IMR-90 (cell line): ENCODE measurements around the gene CLEC17A. TPM values are rescaled to one million over a fixed set of nuclear protein-coding genes. Genes with fewer than 3 reads are reported as not detected.

ENCODE experiments used
- ATAC-seq: fragments of 200-7000 bp; cut with Tn5 transposase; 2 replicates; pipeline ENCODE4 v1.9.1; 2020; ENCODE audit warnings: low read depth, mild to moderate bottlenecking, moderate library complexity
- BruUV-seq: library from RNA; stranded (reverse); fragments of 400-500 nt; replicated peaks from 2 replicates; lab custom pipeline; 2021; lab: Mats Ljungman, UMichigan
- CTCF ChIA-PET: fragments of 300-600 bp; formaldehyde crosslinking; extraction: SDS; loops from one replicate; lab custom pipeline; 2021; ENCODE audit warnings: antibody characterized with exemption; lab: Yijun Ruan, JAX
- POLR2A ChIA-PET: fragments of 300-600 bp; sonication (Branson Sonifier 250); formaldehyde crosslinking; loops from one replicate; lab custom pipeline; 2022; ENCODE audit warnings: antibody characterized with exemption; ENCODE audit not compliant: unreplicated experiment; lab: Charles Lee
- DNase-seq: peaks from one replicate; pipeline ENCODE4 v3.0.0; 2013
- H2AFZ ChIP-seq: replicated peaks from 2 replicates; pipeline ENCODE3; 2013; ENCODE audit warnings: low read length, mild to moderate bottlenecking; ENCODE audit not compliant: poor library complexity
- H2AK5ac ChIP-seq: 2 replicates; pipeline ENCODE4 v1.6.1; 2013; ENCODE audit warnings: low read depth, low read length, inconsistent platforms
- H2AK9ac ChIP-seq: replicated peaks from 2 replicates; pipeline ENCODE3; 2013; ENCODE audit warnings: mild to moderate bottlenecking, low read depth, low read length, moderate library complexity; ENCODE audit not compliant: poor library complexity
- H2BK120ac ChIP-seq: 2 replicates; pipeline ENCODE4 v1.6.1; 2013; ENCODE audit warnings: low read depth, low read length, inconsistent platforms
- H2BK15ac ChIP-seq: 3 replicates; pipeline ENCODE4 v1.6.1; 2013; ENCODE audit warnings: low read depth, low read length, inconsistent platforms
- H2BK20ac ChIP-seq: 2 replicates; pipeline ENCODE4 v1.6.1; 2013; ENCODE audit warnings: low read depth, mild to moderate bottlenecking, inconsistent platforms, low read length, moderate library complexity
- H2BK5ac ChIP-seq: 2 replicates; pipeline ENCODE4 v1.6.1; 2013; ENCODE audit warnings: mild to moderate bottlenecking, low read depth, low read length, inconsistent platforms; ENCODE audit not compliant: poor library complexity, severe bottlenecking
- H3K14ac ChIP-seq: replicated peaks from 2 replicates; pipeline ENCODE4 v1.6.1; 2013; ENCODE audit warnings: low read depth, low read length, inconsistent platforms
- H3K18ac ChIP-seq: 2 replicates; pipeline ENCODE4 v1.6.1; 2013; ENCODE audit warnings: low read depth, low read length, control low read depth
- H3K23ac ChIP-seq: 2 replicates; pipeline ENCODE4 v1.6.1; 2013; ENCODE audit warnings: low read depth, low read length, inconsistent platforms
- H3K27ac ChIP-seq: 2 replicates; pipeline ENCODE4 v1.5.1; 2013; ENCODE audit warnings: mild to moderate bottlenecking, control low read depth, low read length; ENCODE audit not compliant: insufficient read depth
- H3K27me3 ChIP-seq: 2 replicates; pipeline ENCODE4 v1.6.1; 2013; ENCODE audit warnings: low read length; ENCODE audit not compliant: control insufficient read depth, insufficient read depth
- H3K36me3 ChIP-seq: 2 replicates; pipeline ENCODE4 v1.6.1; 2013; ENCODE audit warnings: low read length, mixed read lengths; ENCODE audit not compliant: control insufficient read depth, insufficient read depth
- H3K4ac ChIP-seq: 2 replicates; pipeline ENCODE4 v1.6.1; 2013; ENCODE audit warnings: low read depth, low read length, inconsistent platforms
- H3K4me1 ChIP-seq: 2 replicates; pipeline ENCODE4 v1.6.1; 2013; ENCODE audit warnings: low read length, mixed read lengths; ENCODE audit not compliant: control insufficient read depth, insufficient read depth
- H3K4me2 ChIP-seq: 2 replicates; pipeline ENCODE4 v1.6.1; 2013; ENCODE audit warnings: low read depth, mild to moderate bottlenecking, control low read depth, low read length, moderate library complexity
- H3K4me3 ChIP-seq: 2 replicates; pipeline ENCODE4 v1.5.1; 2013; ENCODE audit warnings: low read depth, mild to moderate bottlenecking, control low read depth, low read length, moderate library complexity; ENCODE audit not compliant: insufficient read depth
- H3K56ac ChIP-seq: 2 replicates; pipeline ENCODE4 v1.6.1; 2013; ENCODE audit warnings: low read length, inconsistent platforms; ENCODE audit not compliant: insufficient read depth; ENCODE audit errors: extremely low read depth
- H3K79me1 ChIP-seq, 2 experiments: 2 replicates each; pipeline ENCODE4 v1.6.1; 2013; ENCODE audit warnings: low read length in 2 of 2, inconsistent platforms in 1 of 2, low read depth in 1 of 2
- H3K9ac ChIP-seq: 2 replicates; pipeline ENCODE4 v1.6.1; 2013; ENCODE audit warnings: low read depth, low read length, control low read depth
- H3K9me1 ChIP-seq: 2 replicates; pipeline ENCODE4 v1.6.1; 2013; ENCODE audit warnings: low read length, inconsistent platforms; ENCODE audit not compliant: insufficient read depth
- H3K9me3 ChIP-seq: 2 replicates; pipeline ENCODE4 v1.6.1; 2013; ENCODE audit warnings: low read length; ENCODE audit not compliant: control insufficient read depth, insufficient read depth
- H4K20me1 ChIP-seq: 2 replicates; pipeline ENCODE4 v1.6.1; 2013; ENCODE audit warnings: low read length, inconsistent platforms; ENCODE audit not compliant: insufficient read depth
- H4K5ac ChIP-seq: 2 replicates; pipeline ENCODE4 v1.6.1; 2013; ENCODE audit warnings: mild to moderate bottlenecking, low read depth, low read length, control low read depth
- H4K8ac ChIP-seq, 2 experiments: 2 replicates each; pipeline ENCODE4 v1.6.1; 2013; ENCODE audit warnings: low read depth in 2 of 2, low read length in 2 of 2, control low read depth in 1 of 2, inconsistent platforms in 1 of 2
- H4K91ac ChIP-seq: 2 replicates; pipeline ENCODE4 v1.6.1; 2013; ENCODE audit warnings: low read depth, low read length, inconsistent platforms; ENCODE audit not compliant: insufficient read depth
- BHLHE40 ChIP-seq: fragments of 150-350 bp; IDR thresholded peaks from 2 replicates; pipeline ENCODE4 v1.6.1; 2016; ENCODE audit warnings: mild to moderate bottlenecking, low read depth, low read length
- CEBPB ChIP-seq: IDR thresholded peaks from 2 replicates; pipeline ENCODE4 v1.6.1; 2012; ENCODE audit warnings: low read depth, low read length, improper control_type of control experiment
- CHD1 ChIP-seq: IDR thresholded peaks from 2 replicates; pipeline ENCODE4 v1.6.1; 2012; ENCODE audit warnings: low read depth, low read length, improper control_type of control experiment
- CTCF ChIP-seq: conservative IDR thresholded peaks from 2 replicates; pipeline ENCODE4 v1.5.1; 2012; ENCODE audit warnings: mild to moderate bottlenecking, low read depth, low read length, improper control_type of control experiment
- FOS ChIP-seq: fragments of 150-350 bp; IDR thresholded peaks from 2 replicates; pipeline ENCODE4 v1.6.1; 2016; ENCODE audit warnings: low read depth, low read length
- MAFK ChIP-seq: IDR thresholded peaks from 2 replicates; pipeline ENCODE4 v1.6.1; 2012; ENCODE audit warnings: low read depth, low read length, improper control_type of control experiment
- NFE2L2 ChIP-seq: fragments of 150-350 bp; IDR thresholded peaks from 2 replicates; pipeline ENCODE4 v1.6.1; 2016; ENCODE audit warnings: low read depth, mild to moderate bottlenecking, low read length
- POLR2A ChIP-seq: IDR thresholded peaks from 2 replicates; pipeline ENCODE4 v1.6.1; 2012; ENCODE audit warnings: mild to moderate bottlenecking, low read depth, low read length
- RAD21 ChIP-seq: IDR thresholded peaks from 2 replicates; pipeline ENCODE4 v1.6.1; 2012; ENCODE audit warnings: low read length, improper control_type of control experiment
- RFX5 ChIP-seq: IDR thresholded peaks from 2 replicates; pipeline ENCODE4 v1.8.0; 2012; ENCODE audit warnings: low read depth, mild to moderate bottlenecking, low read length, moderate library complexity
- SMC3 ChIP-seq: fragments of 150-350 bp; IDR thresholded peaks from 2 replicates; pipeline ENCODE4 v1.6.1; 2016; ENCODE audit warnings: low read depth, mild to moderate bottlenecking, antibody characterized with exemption, low read length, moderate library complexity
- USF2 ChIP-seq: fragments of 150-350 bp; IDR thresholded peaks from 2 replicates; pipeline ENCODE4 v1.6.1; 2017; ENCODE audit warnings: mild to moderate bottlenecking, antibody characterized with exemption, low read length, low read depth
- whole genome bisulfite sequencing, 2 experiments: methylation state at CpG; one replicate each; pipeline versions ENCODE4 v1.1.5 to v1.1.7; 2013; ENCODE audit warnings: missing lambda C conversion rate in 2 of 2; ENCODE audit not compliant: insufficient read length in 1 of 2; ENCODE audit errors: extremely low coverage in 2 of 2; 5-methylcytosine and 5-hydroxymethylcytosine counted together
- dilution Hi-C: fragments of 300-500 bp; cut with HindIII; formaldehyde crosslinking; loops from one replicate; pipeline ENCODE4 v1.14.3; 2018; ENCODE audit warnings: low sequenced_read_pairs; ENCODE audit not compliant: unreplicated experiment
- in situ Hi-C: fragments of 300-500 bp; cut with MboI; formaldehyde crosslinking; loops from 3 replicates; pipeline ENCODE4 v1.14.3; 2019; ENCODE audit warnings: low sequenced_read_pairs, inconsistent platforms, mixed read lengths
- intact Hi-C: fragments of 100-400 bp; cut with micrococcal nuclease; formaldehyde crosslinking; loops from 2 replicates; pipeline ENCODE4 v1.10.0; 2022
- polyA plus RNA-seq, 3 experiments: library from polyadenylated mRNA; depleted of rRNA; stranded (reverse); fragments of >200 nt; gene quantifications; 2 replicates each; pipeline ENCODE4 v1.2.3, GENCODE V29; 2012; ENCODE audit warnings: low replicate concordance in 1 of 3
- total RNA-seq: library from RNA; depleted of rRNA; stranded (reverse); fragments of >200 nt; gene quantifications from 2 replicates; pipeline ENCODE4 v1.2.3, GENCODE V29; 2012
- TF ChIP-seq, protein P1 (sequence below): fragments of 150-350 bp; IDR thresholded peaks from 2 replicates; pipeline ENCODE4 v1.6.1; 2016; ENCODE audit warnings: low read depth, mild to moderate bottlenecking, low read length, moderate library complexity, borderline replicate concordance

The CLEC17A gene
- total and polyA plus RNA-seq, 2 of the 4 experiments (the other 2 are of a cell fraction), result 0.05 TPM; not detected in 1

- Histone ChIP-seq H4K91ac (no peak overlapping the region), H2BK5ac (no peak overlapping the region), H2AFZ (no peak overlapping the region), H3K56ac (no peak overlapping the region), H3K27me3 (no peaks in the 10 kb centered on the region), H3K14ac (no peak overlapping the region), H3K4me1 (peaks cover 5% of the 10 kb centered on the region; the same call in 1 of the 2 replicates), H2AK9ac (no peak overlapping the region), H4K20me1 (no peaks in the 10 kb centered on the region), H3K9me1 (no peaks in the 10 kb centered on the region), H3K23ac (no peak overlapping the region), H3K4ac (no peak overlapping the region), H3K79me1 (peaks cover 10 to 23% of the 10 kb centered on the region in 2 experiments), H3K4me2 (no peak overlapping the region), H2BK15ac (no peak overlapping the region), H3K18ac (no peak overlapping the region), H2BK120ac (no peak overlapping the region), H4K5ac (no peak overlapping the region), H4K8ac (no peak overlapping the region), H2AK5ac (no peak overlapping the region), H3K36me3 (peaks cover 12% of the 10 kb centered on the region; the same call in 1 of the 2 replicates), H3K9me3 (no peaks in the 10 kb centered on the region), H3K9ac (no peak overlapping the region), H3K27ac (no peak overlapping the region), H2BK20ac (no peak overlapping the region), H3K4me3 (no peak overlapping the region)
- ATAC-seq (no peak), DNase-seq (no peak)
- no TSS peak for BruUV-seq
- dilution Hi-C loops, result no loop called here
- ChIA-PET POLR2A (no interaction called here), CTCF (interaction anchor here (1.3 kb wide), 1 partner anchor 9 kb away, joined by 4 read pairs; the partner anchor contains the start of gene NDUFB7)
- 90% methylated on average over 12 of the region's 23 CpGs; no CpG with 5 or more reads in 1 of the 2 experiments for WGBS, 2 experiments
- intact Hi-C loops, result no loop called here
- TF ChIP-seq BHLHE40, result no peak
- TF ChIP-seq CHD1, result no peak
- no peak for TF ChIP-seq RAD21
- TF ChIP-seq, protein P1, sequence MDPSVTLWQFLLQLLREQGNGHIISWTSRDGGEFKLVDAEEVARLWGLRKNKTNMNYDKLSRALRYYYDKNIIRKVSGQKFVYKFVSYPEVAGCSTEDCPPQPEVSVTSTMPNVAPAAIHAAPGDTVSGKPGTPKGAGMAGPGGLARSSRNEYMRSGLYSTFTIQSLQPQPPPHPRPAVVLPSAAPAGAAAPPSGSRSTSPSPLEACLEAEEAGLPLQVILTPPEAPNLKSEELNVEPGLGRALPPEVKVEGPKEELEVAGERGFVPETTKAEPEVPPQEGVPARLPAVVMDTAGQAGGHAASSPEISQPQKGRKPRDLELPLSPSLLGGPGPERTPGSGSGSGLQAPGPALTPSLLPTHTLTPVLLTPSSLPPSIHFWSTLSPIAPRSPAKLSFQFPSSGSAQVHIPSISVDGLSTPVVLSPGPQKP, result no peak
- TF ChIP-seq RFX5, result no peak
- TF ChIP-seq NFE2L2, result no peak
- TF ChIP-seq MAFK, result no peak
- no peak for TF ChIP-seq SMC3
- TF ChIP-seq CEBPB, result no peak
- TF ChIP-seq FOS, result no peak
- TF ChIP-seq POLR2A, result no peak
- TF ChIP-seq USF2, result no peak
- no peak for TF ChIP-seq CTCF
- in situ Hi-C loops, result loop anchor here (25.0 kb wide), 1 partner anchor 874 kb away; the partner anchor contains the start of gene WIZ
These were observed 20.0 kb upstream of the CLEC17A start for GRCh38 chr19:14562660-14563589.
